ENCODE data around the gene HOXB2. TPM values are rescaled to one million over a fixed set of nuclear protein-coding genes. Genes with fewer than 3 reads are reported as not detected.

The HOXB2 gene
- total and polyA plus RNA-seq, 2 of the 8 experiments (the other 6 are each of a cell fraction or from before 2014, with no cell fraction given), result not detected

DNA sequence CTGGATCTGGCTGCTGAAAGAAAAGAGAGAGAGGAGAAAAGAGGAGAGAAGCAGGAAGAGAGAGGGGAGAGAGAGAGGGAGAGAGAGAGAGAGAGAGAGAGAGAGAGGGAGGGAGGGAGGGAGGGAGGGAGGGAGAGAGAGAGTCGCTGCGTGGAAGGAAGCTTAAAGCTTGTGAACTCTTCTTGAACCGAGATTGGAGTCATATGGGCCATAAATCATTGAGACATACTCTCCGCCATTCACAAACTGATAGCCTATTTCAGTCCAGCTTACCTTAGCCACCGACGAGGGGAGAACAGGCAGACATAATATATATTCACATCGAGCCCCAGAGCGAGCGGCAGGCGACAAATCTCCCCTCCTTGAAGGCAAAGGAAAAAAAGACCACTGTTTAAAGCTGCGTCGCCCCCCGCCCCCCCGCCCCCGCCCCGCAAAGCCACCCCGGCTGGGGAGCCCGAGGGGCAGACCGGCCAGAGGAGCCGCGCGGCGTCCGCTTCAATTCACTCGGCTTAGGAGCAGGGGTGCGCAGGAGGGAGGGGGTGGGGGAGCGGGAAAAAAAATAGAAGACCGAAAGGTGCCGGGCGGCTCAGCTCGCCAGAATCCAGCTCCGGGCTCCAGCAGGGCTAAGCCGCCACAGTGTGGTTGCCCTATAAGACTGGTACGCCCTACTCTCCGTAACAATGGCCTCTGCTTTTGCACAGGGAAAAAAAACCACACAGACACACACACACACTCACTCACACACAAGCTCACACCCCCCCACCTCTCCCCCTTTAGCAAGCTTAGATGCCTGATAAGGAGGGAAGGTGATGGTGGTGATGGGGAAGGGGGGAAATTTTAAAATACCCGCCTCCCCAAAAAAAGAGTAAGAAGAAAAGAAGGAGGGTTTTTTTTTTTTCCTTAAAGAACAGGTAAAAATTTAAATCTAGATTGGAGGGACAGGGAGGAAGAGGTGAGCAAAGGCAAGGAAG, 10.6 kb upstream of the HOXB2 start (continued):
- no peak for TF ChIP-seq BRCA1 (IDR thresholded peaks at IDR 0.05; ENCODE audit: low read depth, low read length)
- no peak for TF ChIP-seq JUND (IDR thresholded peaks at IDR 0.05; ENCODE audit: low read length)
- no peak for TF ChIP-seq ZNF274 (IDR thresholded peaks at IDR 0.05; ENCODE audit: borderline replicate concordance, extremely low read depth, low read length)
- TF ChIP-seq SP4 (IDR thresholded peaks at IDR 0.05; ENCODE audit: low read length), result no peak
